CD4-positive, alpha-beta T cell treated with Interleukin-4 for 4 hours (primary cell): ENCODE measurements around the gene KCNJ1.
A peak's percentile ranks its signal among the peaks of the same experiment; 100 is the strongest.

Experiments
- DNase-seq: peaks from one replicate; pipeline ENCODE4 v3.0.0-alpha.2; 2020

The KCNJ1 gene

GRCh38 chr11:128846985-128847384, 20.1 kb downstream of the KCNJ1 start:
- no peak for DNase-seq

GRCh38 chr11:128845334-128845780, 21.7 kb downstream of the KCNJ1 start:
- DNase-seq, result peak; percentile 46

- no peak for DNase-seq
These were observed 23.8 kb downstream of the KCNJ1 start for GRCh38 chr11:128843198-128843785.

GRCh38 chr11:128841461-128842072, 25.5 kb downstream of the KCNJ1 start:
- peak; percentile 30 for DNase-seq

- no peak for DNase-seq
These were observed 26.3 kb downstream of the KCNJ1 start for GRCh38 chr11:128840783-128841182.

- peak; percentile 83 for DNase-seq
These were observed 27.0 kb downstream of the KCNJ1 start for GRCh38 chr11:128840137-128840536.

- DNase-seq, result no peak
These were observed 28.0 kb downstream of the KCNJ1 start for GRCh38 chr11:128839081-128839480.

GRCh38 chr11:128837627-128838026, 29.5 kb downstream of the KCNJ1 start:
- DNase-seq, result peak; percentile 42

GRCh38 chr11:128835741-128836430, 31.2 kb downstream of the KCNJ1 start:
- DNase-seq, result no peak

GRCh38 chr11:128834157-128834556, 32.9 kb downstream of the KCNJ1 start:
- no peak for DNase-seq

- DNase-seq, result no peak
These were observed 35.0 kb downstream of the KCNJ1 start for GRCh38 chr11:128832121-128832497.

- DNase-seq, result peak; percentile 86
These were observed 35.6 kb downstream of the KCNJ1 start for GRCh38 chr11:128831174-128832120.

- DNase-seq, result peak; percentile 69
These were observed 36.6 kb downstream of the KCNJ1 start for GRCh38 chr11:128830290-128831173.

GRCh38 chr11:128828350-128828749, 38.7 kb downstream of the KCNJ1 start:
- no peak for DNase-seq

- no peak for DNase-seq
These were observed 39.8 kb downstream of the KCNJ1 start for GRCh38 chr11:128827191-128827893.

- DNase-seq, result no peak
These were observed 41.9 kb downstream of the KCNJ1 start for GRCh38 chr11:128825050-128825784.

- no peak for DNase-seq
These were observed 42.7 kb downstream of the KCNJ1 start for GRCh38 chr11:128824191-128825049.

- DNase-seq, result no peak
These were observed 43.3 kb downstream of the KCNJ1 start for GRCh38 chr11:128823753-128824152.

- DNase-seq, result no peak
These were observed 45.0 kb downstream of the KCNJ1 start for GRCh38 chr11:128822130-128822529.

GRCh38 chr11:128821556-128821955, 45.5 kb downstream of the KCNJ1 start:
- DNase-seq, result no peak
